GM18502 (cell line): ENCODE results near the gene PLD5.
"Not testable (repeated sequence)": the region's sequence is repeated elsewhere in the genome, so short reads cannot be mapped to it uniquely, and the experiment has no call there.

Source experiments
- ATAC-seq: cut with Tn5 transposase; IDR thresholded peaks from one replicate; pipeline ENCODE4 v1.9.1; 2021; ENCODE audit warnings: mild to moderate bottlenecking; ENCODE audit not compliant: unreplicated experiment, poor library complexity

Gene PLD5

DNA sequence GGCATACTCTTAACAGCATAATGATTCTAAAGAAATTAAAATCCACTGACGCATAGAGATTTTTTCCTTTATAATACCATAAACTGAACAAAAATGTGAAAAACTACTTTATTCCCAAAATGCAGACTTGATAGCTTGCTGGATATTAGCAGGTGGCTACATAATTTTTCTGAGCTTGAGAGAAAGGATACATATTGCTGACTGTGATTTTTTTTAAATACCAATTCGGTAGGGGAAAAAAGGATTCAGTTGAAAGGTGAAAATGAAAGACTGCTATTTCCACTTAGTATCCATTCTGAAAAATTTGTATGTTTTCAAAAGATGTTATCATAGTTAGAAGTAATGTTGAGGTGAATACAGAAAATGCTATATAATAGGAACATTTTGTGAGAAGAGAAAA lies 435.6 kb downstream of the PLD5 start:
- ATAC-seq, result no peak

- no peak for ATAC-seq
Observed at GRCh38 chr1:242086706-242087105, 437.8 kb downstream of the PLD5 start.

DNA sequence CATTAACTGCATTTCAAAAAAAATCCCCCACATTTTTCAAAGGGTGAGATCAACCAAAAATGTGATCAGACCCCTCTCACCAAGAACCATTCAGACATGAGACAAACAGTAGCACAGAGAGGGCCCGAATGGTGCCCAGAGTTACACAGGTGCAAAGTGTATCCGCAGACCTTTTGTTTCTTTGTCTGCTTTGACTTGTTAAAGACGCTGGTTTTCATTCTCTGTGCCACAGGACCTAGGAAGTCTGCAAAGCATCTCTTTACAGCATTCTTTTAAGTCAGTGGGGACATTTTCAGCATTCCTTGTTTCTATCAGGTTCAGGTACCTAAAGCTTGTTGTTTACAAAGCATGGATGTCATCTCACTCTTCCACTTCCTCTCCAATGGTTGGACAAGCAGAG lies 438.4 kb downstream of the PLD5 start:
- no peak for ATAC-seq

DNA sequence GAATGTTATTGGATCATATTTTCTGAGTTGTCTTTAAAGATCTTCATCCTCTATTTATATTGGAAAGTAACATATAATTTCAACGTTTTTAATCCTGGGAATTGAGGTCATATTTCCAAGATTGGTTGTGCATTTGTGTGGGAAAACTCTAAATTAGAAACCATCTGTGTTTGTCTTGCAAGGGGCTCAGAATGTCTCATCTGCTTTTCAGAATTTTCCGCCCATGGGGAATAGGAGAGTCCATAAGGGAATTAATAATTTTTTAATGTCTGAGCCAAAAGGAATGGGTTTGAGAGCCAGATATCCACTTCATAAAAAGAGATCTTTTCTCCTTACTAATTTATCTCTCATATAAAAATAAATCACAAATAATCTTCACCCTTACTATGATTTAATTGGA lies 440.8 kb downstream of the PLD5 start:
- no peak for ATAC-seq

DNA sequence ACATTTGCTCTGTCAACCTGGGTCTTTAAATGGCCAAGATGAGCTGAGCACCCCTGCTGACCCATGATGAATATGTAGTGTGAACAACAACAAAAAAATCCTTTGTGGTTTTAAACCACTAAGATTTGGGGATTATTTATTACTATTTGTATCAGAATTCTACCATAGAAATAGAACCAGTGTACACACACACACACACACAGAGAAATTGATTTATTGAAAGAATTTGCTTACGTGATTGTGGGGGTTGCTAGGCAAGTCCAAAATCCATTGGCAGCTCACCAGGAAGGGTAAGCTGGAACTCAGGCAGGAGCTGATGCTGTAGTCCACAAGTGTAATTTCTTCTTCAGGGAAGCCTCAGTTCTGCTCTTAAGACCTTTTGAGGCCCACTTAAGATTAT lies 443.1 kb downstream of the PLD5 start:
- ATAC-seq, result no peak

GRCh38 chr1:242065813-242066212 lies 458.7 kb downstream of the PLD5 start:
- ATAC-seq, result no peak

GRCh38 chr1:242062271-242062670 lies 462.2 kb downstream of the PLD5 start:
- no peak for ATAC-seq

GRCh38 chr1:242059976-242060375 lies 464.5 kb downstream of the PLD5 start:
- no peak for ATAC-seq

DNA sequence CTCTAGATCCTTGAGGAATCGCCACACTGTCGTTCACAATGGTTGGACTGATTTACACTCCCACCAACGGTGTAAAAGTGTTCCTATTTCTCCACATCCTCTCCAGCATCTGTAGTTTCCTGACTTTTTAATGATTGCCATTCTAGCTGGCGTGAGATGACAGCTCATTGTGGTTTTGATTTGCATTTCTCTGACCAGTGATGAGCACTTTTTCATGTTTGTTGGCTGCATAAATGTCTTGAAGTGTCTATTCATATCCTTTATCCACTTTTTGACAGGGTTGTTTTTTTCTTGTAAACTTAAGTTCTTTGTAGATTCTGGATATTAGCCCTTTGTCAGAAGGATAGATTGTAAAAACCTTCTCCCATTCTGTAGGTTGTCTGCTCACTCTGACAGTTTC lies 465.9 kb downstream of the PLD5 start:
- peak; percentile 79 for ATAC-seq

DNA sequence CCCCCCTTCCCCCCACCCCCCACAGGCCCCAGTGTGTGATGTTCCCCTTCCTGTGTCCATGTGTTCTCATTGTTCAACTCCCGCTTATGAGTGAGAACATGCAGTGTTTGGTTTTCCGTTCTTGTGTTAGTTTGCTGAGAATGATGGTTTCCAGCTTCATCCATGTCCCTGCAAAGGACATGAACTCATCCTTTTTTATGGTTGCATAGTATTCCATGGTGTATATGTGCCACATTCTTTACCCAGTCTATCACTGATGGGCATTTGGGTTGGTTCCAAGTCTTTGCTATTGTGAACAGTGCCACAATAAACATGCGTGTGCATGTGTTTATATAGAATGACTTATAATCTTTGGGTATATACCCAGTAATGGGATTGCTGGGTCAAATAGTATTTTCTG lies 466.3 kb downstream of the PLD5 start:
- ATAC-seq, result not testable (repeated sequence)

GRCh38 chr1:242057745-242058115 lies 466.8 kb downstream of the PLD5 start:
- ATAC-seq, result no peak

DNA sequence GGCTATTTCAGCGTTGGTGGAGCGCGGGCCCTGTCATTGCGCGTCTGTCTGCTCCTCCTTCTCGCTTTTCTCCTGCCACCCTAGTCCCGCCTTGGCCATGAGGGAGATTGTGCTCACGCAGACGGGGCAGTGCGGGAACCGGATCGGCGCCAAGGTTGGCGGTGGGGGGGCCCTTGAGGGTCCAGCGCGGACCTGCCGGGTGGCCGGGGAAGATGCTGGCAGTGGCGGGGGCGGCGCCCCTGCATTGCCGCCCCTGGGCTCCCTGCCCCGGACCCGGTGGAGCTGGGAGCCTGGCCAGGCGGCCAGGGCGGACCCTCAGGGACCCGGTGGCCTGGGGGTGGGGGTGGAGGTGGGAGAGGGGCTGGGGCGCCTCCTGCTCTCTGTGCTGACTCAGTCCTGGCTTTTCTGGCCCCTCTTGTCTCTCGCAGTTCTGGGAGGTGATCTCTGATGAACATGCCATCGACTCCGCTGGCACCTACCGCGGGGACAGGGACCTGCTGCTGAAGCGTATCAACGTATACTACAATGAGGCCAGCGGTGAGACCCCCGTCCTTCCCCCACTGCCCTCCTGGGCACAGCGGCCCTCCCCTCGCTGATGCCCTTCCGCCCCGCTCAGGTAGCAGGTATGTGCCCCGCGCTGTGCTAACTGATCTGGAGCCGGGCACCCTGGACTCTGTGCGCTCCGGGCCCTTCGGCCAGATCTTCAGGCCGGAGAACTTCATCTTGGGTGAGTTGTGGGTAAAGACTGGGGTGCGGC lies 467.3 kb downstream of the PLD5 start:
- ATAC-seq, result no peak

DNA sequence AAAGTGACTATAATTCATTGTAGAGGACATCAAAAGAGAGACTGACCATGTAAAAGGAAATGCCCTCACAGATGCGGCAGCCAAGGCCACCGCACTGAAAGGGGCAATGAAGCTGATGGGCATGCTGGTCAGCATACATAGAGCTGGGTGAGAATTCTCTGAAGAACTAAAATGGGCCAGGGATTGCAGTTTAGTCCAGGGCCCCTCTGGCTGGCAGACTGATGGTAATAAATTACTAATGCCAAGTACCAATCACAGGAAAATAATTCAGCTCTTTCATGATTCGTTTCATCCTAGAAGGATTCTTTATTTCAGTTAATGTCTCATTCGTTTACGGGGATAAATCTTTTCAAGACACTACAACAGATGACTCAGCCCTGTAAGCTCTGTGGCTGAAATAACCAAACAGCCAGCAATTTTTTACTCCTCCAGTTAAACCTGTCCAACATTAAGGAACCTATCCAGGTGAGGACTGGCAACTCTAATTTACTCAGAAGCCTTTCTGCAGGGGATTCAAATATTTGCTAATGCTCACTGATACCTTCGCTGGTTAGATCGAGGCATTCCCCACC lies 468.7 kb downstream of the PLD5 start:
- no peak for ATAC-seq

- no peak for ATAC-seq
Observed at GRCh38 chr1:242043165-242043564, 481.3 kb downstream of the PLD5 start.

- ATAC-seq, result no peak
Observed at GRCh38 chr1:242034392-242034791, 490.1 kb downstream of the PLD5 start.

GRCh38 chr1:242033447-242033846 lies 491.1 kb downstream of the PLD5 start:
- no peak for ATAC-seq
